GM12878 (cell line): ENCODE data around the gene KLHL22. TPM values are rescaled to one million over a fixed set of nuclear protein-coding genes. Genes with fewer than 3 reads are reported as not detected.

Experiments used
- CHD2 ChIP-seq: IDR thresholded peaks from 2 replicates; pipeline ENCODE4 v1.6.1; 2011; ENCODE audit warnings: low read depth, low read length, improper control_type of control experiment, borderline replicate concordance
- CREB1 ChIP-seq: IDR thresholded peaks from 2 replicates; pipeline ENCODE4 v1.6.1; 2012; ENCODE audit warnings: low read depth, mild to moderate bottlenecking, inconsistent platforms
- EED ChIP-seq: sonication (generic); IDR thresholded peaks from 2 replicates; pipeline ENCODE4 v1.6.1; 2016; ENCODE audit warnings: antibody characterized with exemption, low read depth
- EGR1 ChIP-seq, 2 experiments: IDR thresholded peaks; 1 replicate in 1 of 2; 2 replicates in 1 of 2; pipeline ENCODE4 v1.6.1; 2011 to 2012; ENCODE audit warnings: low read depth in 2 of 2, low read length in 2 of 2, borderline replicate concordance in 1 of 2, mild to moderate bottlenecking in 1 of 2, moderate library complexity in 1 of 2
- EP300 ChIP-seq, 2 experiments: fragments of 150-350 bp in 1 of 2; IDR thresholded peaks; 2 replicates each; pipeline ENCODE4 v1.6.1; 2011 to 2012; ENCODE audit warnings: low read depth in 2 of 2, low read length in 2 of 2, borderline replicate concordance in 1 of 2, improper control_type of control experiment in 1 of 2, inconsistent platforms in 1 of 2; ENCODE audit not compliant: control insufficient read depth in 1 of 2
- HDAC2 ChIP-seq: fragments of 200-600 bp; sonication (generic); IDR thresholded peaks from 2 replicates; pipeline ENCODE4 v1.6.1; 2017
- JUNB ChIP-seq: IDR thresholded peaks from 2 replicates; pipeline ENCODE4 v1.6.1; 2016; ENCODE audit warnings: antibody characterized with exemption, mild to moderate bottlenecking
- NBN ChIP-seq: fragments of 450-650 bp; IDR thresholded peaks from 2 replicates; pipeline ENCODE4 v1.6.1; 2016
- NFIC ChIP-seq: IDR thresholded peaks from 2 replicates; pipeline ENCODE4 v1.6.1; 2012; ENCODE audit warnings: low read depth, mild to moderate bottlenecking, inconsistent platforms, low read length, moderate library complexity
- PML ChIP-seq: IDR thresholded peaks from 2 replicates; pipeline ENCODE4 v1.6.1; 2012; ENCODE audit warnings: low read length, inconsistent platforms
- SIN3A ChIP-seq: IDR thresholded peaks from 2 replicates; pipeline ENCODE4 v1.6.1; 2012; ENCODE audit warnings: low read depth, low read length, improper control_type of control experiment
- SPI1 ChIP-seq: IDR thresholded peaks from 2 replicates; pipeline ENCODE4 v1.6.1; 2011; ENCODE audit warnings: low read depth, mild to moderate bottlenecking, low read length, moderate library complexity, borderline replicate concordance; ENCODE audit not compliant: insufficient read depth
- polyA plus RNA-seq, 11 experiments: library from polyadenylated mRNA; depleted of rRNA in 4 of 11; unstranded in 6 of 11; stranded (reverse) in 5 of 11; fragments of >200 nt; fragmentation: Nextera tagmentation in 4 of 11; fragmentation: Illumina TruSeq in 1 of 11; extraction: Ambion mirVana in 4 of 11; extraction: Trizol in 1 of 11; gene quantifications; 1 replicate in 1 of 11; 2 replicates in 10 of 11; pipeline versions ENCODE4 v1.2.1 to v1.2.3, GENCODE V29; 2011 to 2016; ENCODE audit warnings: inconsistent platforms in 2 of 11, missing spikeins in 2 of 11, low read depth in 1 of 11
- total RNA-seq, 4 experiments: library from RNA; depleted of rRNA in 3 of 4; stranded (reverse); fragments of >200 nt in 3 of 4; fragmentation: Illumina TruSeq in 1 of 4; extraction: Trizol in 1 of 4; gene quantifications; 2 replicates each; pipeline versions ENCODE4 v1.2.1 to v1.2.3, GENCODE V29; 2013 to 2021
- TF ChIP-seq, protein P1 (sequence below): fragments of 450-650 bp; IDR thresholded peaks from 2 replicates; pipeline ENCODE4 v1.6.1; 2017; ENCODE audit warnings: low read depth, mild to moderate bottlenecking, moderate library complexity
- TF ChIP-seq, protein P2 (sequence below): fragments of 450-650 bp; IDR thresholded peaks from 2 replicates; pipeline ENCODE4 v1.6.1; 2017; ENCODE audit warnings: borderline replicate concordance

KLHL22 gene
- total and polyA plus RNA-seq, 10 of the 15 experiments (the other 5 are each of a cell fraction or from before 2014, with no cell fraction given), result 0.06 to 22.1 (median 14.2) TPM

GRCh38 chr22:20509344-20510047, 13.9 kb upstream of the KLHL22 start (continued):
- TF ChIP-seq EP300 (IDR thresholded peaks at IDR 0.05; ENCODE audit: borderline replicate concordance in 1 of 2, control insufficient read depth in 1 of 2, low read depth in 2 of 2, low read length in 2 of 2) (0 out of 4 replicates have a peak, but pooled peaks of 1 of the 2 experiments have one; percentile 31), JUNB (0 out of 2 replicates have a peak, but pooled peaks have one; percentile 35), EGR1 (IDR thresholded peaks at IDR 0.05; ENCODE audit: borderline replicate concordance in 1 of 2, low read depth in 2 of 2, low read length in 2 of 2) (no peak), SPI1 (peak; percentile 82), NBN (0 out of 2 replicates have a peak, but pooled peaks have one; percentile 54), SIN3A (0 out of 2 replicates have a peak, but pooled peaks have one; percentile 46), PML (0 out of 2 replicates have a peak, but pooled peaks have one; percentile 12), NFIC (peak; percentile 60; the same call in 1 of the 2 replicates), EED (peak; percentile 91), HDAC2 (no peak), CHD2 (peak; percentile 47; the same call in 1 of the 2 replicates), CREB1 (0 out of 2 replicates have a peak, but pooled peaks have one; percentile 25)
- TF ChIP-seq, protein P1, sequence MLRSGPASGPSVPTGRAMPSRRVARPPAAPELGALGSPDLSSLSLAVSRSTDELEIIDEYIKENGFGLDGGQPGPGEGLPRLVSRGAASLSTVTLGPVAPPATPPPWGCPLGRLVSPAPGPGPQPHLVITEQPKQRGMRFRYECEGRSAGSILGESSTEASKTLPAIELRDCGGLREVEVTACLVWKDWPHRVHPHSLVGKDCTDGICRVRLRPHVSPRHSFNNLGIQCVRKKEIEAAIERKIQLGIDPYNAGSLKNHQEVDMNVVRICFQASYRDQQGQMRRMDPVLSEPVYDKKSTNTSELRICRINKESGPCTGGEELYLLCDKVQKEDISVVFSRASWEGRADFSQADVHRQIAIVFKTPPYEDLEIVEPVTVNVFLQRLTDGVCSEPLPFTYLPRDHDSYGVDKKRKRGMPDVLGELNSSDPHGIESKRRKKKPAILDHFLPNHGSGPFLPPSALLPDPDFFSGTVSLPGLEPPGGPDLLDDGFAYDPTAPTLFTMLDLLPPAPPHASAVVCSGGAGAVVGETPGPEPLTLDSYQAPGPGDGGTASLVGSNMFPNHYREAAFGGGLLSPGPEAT, result peak; percentile 51; the same call in 1 of the 2 replicates
- TF ChIP-seq, protein P2, sequence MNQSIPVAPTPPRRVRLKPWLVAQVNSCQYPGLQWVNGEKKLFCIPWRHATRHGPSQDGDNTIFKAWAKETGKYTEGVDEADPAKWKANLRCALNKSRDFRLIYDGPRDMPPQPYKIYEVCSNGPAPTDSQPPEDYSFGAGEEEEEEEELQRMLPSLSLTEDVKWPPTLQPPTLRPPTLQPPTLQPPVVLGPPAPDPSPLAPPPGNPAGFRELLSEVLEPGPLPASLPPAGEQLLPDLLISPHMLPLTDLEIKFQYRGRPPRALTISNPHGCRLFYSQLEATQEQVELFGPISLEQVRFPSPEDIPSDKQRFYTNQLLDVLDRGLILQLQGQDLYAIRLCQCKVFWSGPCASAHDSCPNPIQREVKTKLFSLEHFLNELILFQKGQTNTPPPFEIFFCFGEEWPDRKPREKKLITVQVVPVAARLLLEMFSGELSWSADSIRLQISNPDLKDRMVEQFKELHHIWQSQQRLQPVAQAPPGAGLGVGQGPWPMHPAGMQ, result no peak
